Measurements from ENCODE around the gene ALG3. TPM values are rescaled to one million over a fixed set of nuclear protein-coding genes. Genes with fewer than 3 reads are reported as not detected.

ALG3 gene
- total and polyA plus RNA-seq, 2 of the 4 experiments (the other 2 are of a cell fraction), result 19.5 to 52.6 TPM

DNA sequence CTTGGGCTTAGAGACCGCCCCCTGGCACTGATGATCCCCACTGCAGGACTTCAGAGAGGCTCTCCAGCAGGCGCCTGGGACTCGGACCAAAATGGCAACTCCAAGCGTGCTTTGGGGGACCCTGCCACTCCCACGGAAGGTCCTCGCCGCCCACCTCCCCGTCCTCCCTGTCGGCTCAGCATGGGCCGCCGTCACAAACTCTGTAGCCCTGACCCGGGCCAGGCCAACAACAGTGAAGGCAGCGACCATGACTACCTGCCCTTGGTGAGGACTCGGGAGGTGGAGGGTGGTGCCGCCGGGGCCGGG is 7.7 kb downstream of the ALG3 start:
- CTCF ChIA-PET, result no interaction called here
- Histone ChIP-seq H4K91ac (ENCODE audit: insufficient read depth, low read depth, low read length) (no peak overlapping the region), H3K4me1 (ENCODE audit: control insufficient read depth, insufficient read depth, low read length) (no peaks in the 10 kb centered on the region), H3K9me3 (ENCODE audit: control insufficient read depth, insufficient read depth, low read length) (no peaks in the 10 kb centered on the region), H2AK5ac (ENCODE audit: low read depth, low read length) (no peak overlapping the region), H3K9ac (ENCODE audit: low read depth, low read length) (no peak overlapping the region), H3K4me2 (ENCODE audit: low read depth, low read length) (no peak overlapping the region), H2AFZ (replicated peaks; ENCODE audit: low read length, poor library complexity) (no peak overlapping the region), H3K9me1 (ENCODE audit: insufficient read depth, low read length) (no peaks in the 10 kb centered on the region), H3K27me3 (ENCODE audit: control insufficient read depth, insufficient read depth, low read length) (peaks cover 9% of the 10 kb centered on the region; the same call in 1 of the 2 replicates), H3K18ac (ENCODE audit: low read depth, low read length) (no peak overlapping the region), H4K5ac (ENCODE audit: low read depth, low read length) (no peak overlapping the region), H3K56ac (ENCODE audit: extremely low read depth, insufficient read depth, low read length) (no peak overlapping the region), H4K20me1 (ENCODE audit: insufficient read depth, low read length) (peaks cover 14% of the 10 kb centered on the region), H3K4me3 (ENCODE audit: insufficient read depth, low read depth, low read length) (no peak overlapping the region), H2BK15ac (ENCODE audit: low read depth, low read length) (no peak overlapping the region), H3K4ac (ENCODE audit: low read depth, low read length) (no peak overlapping the region), H2BK120ac (ENCODE audit: low read depth, low read length) (no peak overlapping the region), H2BK20ac (ENCODE audit: low read depth, low read length) (no peak overlapping the region), H3K14ac (replicated peaks; ENCODE audit: low read depth, low read length) (no peak overlapping the region), H3K23ac (ENCODE audit: low read depth, low read length) (no peak overlapping the region), H3K79me1 (ENCODE audit: low read depth in 1 of 2, low read length in 2 of 2) (peaks cover 0 to 10% of the 10 kb centered on the region in 2 experiments; a peak in 1 of 4 replicates), H2BK5ac (ENCODE audit: low read depth, low read length, poor library complexity, severe bottlenecking) (no peak overlapping the region), H4K8ac (ENCODE audit: low read depth in 2 of 2, low read length in 2 of 2) (no peak overlapping the region), H3K27ac (ENCODE audit: insufficient read depth, low read length) (no peak overlapping the region), H3K36me3 (ENCODE audit: control insufficient read depth, insufficient read depth, low read length) (peaks cover 33% of the 10 kb centered on the region), H2AK9ac (replicated peaks; ENCODE audit: low read depth, low read length, poor library complexity) (no peak overlapping the region)
- BruUV-seq (replicated peaks), result no TSS peak
- dilution Hi-C loops (cut with HindIII; ENCODE audit: low sequenced_read_pairs, unreplicated experiment), result no loop called here
- intact Hi-C loops (cut with micrococcal nuclease), result no loop called here
- no peak for ATAC-seq (ENCODE audit: low read depth)
- no peak for TF ChIP-seq SMC3 (IDR thresholded peaks at IDR 0.05; ENCODE audit: low read depth, low read length)
- TF ChIP-seq BHLHE40 (IDR thresholded peaks at IDR 0.05; ENCODE audit: low read depth, low read length), result no peak
- DNase-seq, result no peak
- POLR2A ChIA-PET (ENCODE audit: unreplicated experiment), result no interaction called here
- in situ Hi-C loops (cut with MboI; ENCODE audit: low sequenced_read_pairs), result no loop called here
- WGBS, 2 experiments (ENCODE audit: extremely low coverage in 2 of 2, insufficient read length in 1 of 2), result 40% methylated on average over 1 of the region's 17 CpGs; no CpG with 5 or more reads in 1 of the 2 experiments
